CD4-positive, alpha-beta T cell (primary cell): Measurements from ENCODE around the gene ZNF79. TPM values are rescaled to one million over a fixed set of nuclear protein-coding genes. Genes with fewer than 3 reads are reported as not detected.

Source experiments
- ATAC-seq: fragments of 200-7000 bp; cut with Tn5 transposase; one replicate; pipeline ENCODE4 v1.10.0; 2022; ENCODE audit warnings: mild to moderate bottlenecking; ENCODE audit not compliant: poor library complexity
- CTCF ChIA-PET: fragments of 350-600 bp; sonication (Branson Sonifier 250); formaldehyde crosslinking; loops from one replicate; lab custom pipeline; 2021; ENCODE audit warnings: antibody characterized with exemption, inconsistent platforms; lab: Charles Lee
- POLR2A ChIA-PET: fragments of 350-600 bp; sonication (Branson Sonifier 250); formaldehyde crosslinking; loops from one replicate; lab custom pipeline; 2021; ENCODE audit warnings: antibody characterized with exemption, inconsistent platforms; lab: Charles Lee
- DNase-seq, 14 experiments: peaks; one replicate each; pipeline ENCODE4 v3.0.0-alpha.2; 2013 to 2020; ENCODE audit warnings: mixed read lengths in 2 of 14
- H3K27ac ChIP-seq, 2 donors: one replicate each; pipeline versions ENCODE4 v1.5.1 to v1.7.0; 2013; ENCODE audit warnings: low read length in 2 of 2, low read depth in 1 of 2, mild to moderate bottlenecking in 1 of 2
- H3K27me3 ChIP-seq, 2 experiments: 1 replicate in 1 of 2; 2 replicates in 1 of 2; pipeline versions ENCODE4 v1.6.1 to v1.7.0; 2013; ENCODE audit warnings: low read length in 2 of 2, control low read depth in 1 of 2, mild to moderate bottlenecking in 1 of 2, moderate library complexity in 1 of 2; ENCODE audit not compliant: insufficient read depth in 2 of 2, control insufficient read depth in 1 of 2
- H3K36me3 ChIP-seq: one replicate; pipeline ENCODE4 v1.6.1; 2013; ENCODE audit warnings: low read length, control low read depth; ENCODE audit not compliant: insufficient read depth
- H3K4me1 ChIP-seq: one replicate; pipeline ENCODE4 v1.6.1; 2013; ENCODE audit warnings: low read length, control low read depth; ENCODE audit not compliant: insufficient read depth
- H3K4me3 ChIP-seq: one replicate; pipeline ENCODE4 v1.5.1; 2013; ENCODE audit warnings: mild to moderate bottlenecking, low read length, moderate library complexity
- H3K9me3 ChIP-seq, 2 experiments: 1 replicate in 1 of 2; 2 replicates in 1 of 2; pipeline versions ENCODE4 v1.6.1 to v1.7.0; 2013; ENCODE audit warnings: low read length in 2 of 2, mild to moderate bottlenecking in 2 of 2, control low read depth in 1 of 2, moderate library complexity in 1 of 2; ENCODE audit not compliant: control insufficient read depth in 1 of 2, insufficient read depth in 1 of 2
- H3K27ac Mint-ChIP-seq: one replicate; pipeline ENCODE4 v1.8.0; 2020; ENCODE audit warnings: mixed read lengths
- H3K27me3 Mint-ChIP-seq: one replicate; pipeline ENCODE4 v1.8.0; 2021; ENCODE audit warnings: mixed read lengths
- H3K36me3 Mint-ChIP-seq: one replicate; pipeline ENCODE4 v1.8.0; 2021; ENCODE audit warnings: low read depth, mixed read lengths
- H3K4me1 Mint-ChIP-seq: one replicate; pipeline ENCODE4 v1.8.0; 2021; ENCODE audit warnings: low read depth, mixed read lengths
- H3K4me3 Mint-ChIP-seq: one replicate; pipeline ENCODE4 v1.8.0; 2020; ENCODE audit warnings: mild to moderate bottlenecking, mixed read lengths
- H3K9me3 Mint-ChIP-seq: one replicate; pipeline ENCODE4 v1.8.0; 2020; ENCODE audit warnings: mixed read lengths
- intact Hi-C, 2 experiments: fragments of 100-400 bp; cut with DNase I in 1 of 2; cut with micrococcal nuclease in 1 of 2; formaldehyde crosslinking; loops; one replicate each; pipeline versions ENCODE4 v1.15.1 to v1.9.0; 2023 to 2025; cut with DNase I, micrococcal nuclease
- total RNA-seq, 174 experiments: library from RNA in 2 of 174; stranded (reverse) in 2 of 174; gene quantifications; one replicate each; pipeline ENCODE4 v1.2.3 and lab custom pipeline; 2021 to 2026
- TF ChIP-seq, protein P1 (sequence below): fragments of 200-600 bp; IDR thresholded peaks from one replicate; pipeline ENCODE4 v1.8.0; 2022; ENCODE audit warnings: antibody characterized with exemption, mild to moderate bottlenecking

ZNF79 gene
- total RNA-seq, 2 experiments from 2014 or later, result 4.3 to 4.9 TPM

DNA sequence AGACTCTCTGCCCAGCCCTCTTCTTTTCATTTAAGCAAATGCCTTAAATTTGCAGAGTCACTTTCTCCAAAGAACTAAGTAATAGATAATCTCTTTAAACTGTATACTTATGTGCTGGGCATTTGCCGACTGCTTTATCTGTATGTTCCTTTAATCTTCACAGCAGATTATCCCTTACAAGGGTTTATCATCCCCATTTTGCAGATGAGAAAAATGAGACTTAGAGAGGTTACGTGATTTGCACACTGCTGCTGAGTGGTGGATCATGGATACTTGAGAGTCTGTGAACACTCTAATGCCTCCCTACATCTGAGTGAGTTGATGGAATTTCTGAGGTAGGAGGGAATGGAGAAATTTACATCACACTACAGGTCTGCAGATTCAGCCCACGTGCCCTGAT, 4.2 kb downstream of the ZNF79 start:
- H3K4me1 Mint-ChIP-seq, result peaks cover 46% of the 10 kb centered on the region
- ChIA-PET POLR2A (no interaction called here), CTCF (no interaction called here)
- intact Hi-C loops, result loop anchor here in 1 of 2 experiments (10.0 kb wide), 1 partner anchor 514 kb away; the partner anchor contains the start of gene RALGPS1
- peak in 1 of 14 experiments; percentile 0 for DNase-seq
- Histone ChIP-seq H3K4me1 (peaks cover 31% of the 10 kb centered on the region), H3K27me3 (no peaks in the 10 kb centered on the region), H3K9me3 (no peaks in the 10 kb centered on the region), H3K27ac (no peak overlapping the region), H3K36me3 (peaks cover 36% of the 10 kb centered on the region), H3K4me3 (no peak overlapping the region)
- TF ChIP-seq, protein P1, sequence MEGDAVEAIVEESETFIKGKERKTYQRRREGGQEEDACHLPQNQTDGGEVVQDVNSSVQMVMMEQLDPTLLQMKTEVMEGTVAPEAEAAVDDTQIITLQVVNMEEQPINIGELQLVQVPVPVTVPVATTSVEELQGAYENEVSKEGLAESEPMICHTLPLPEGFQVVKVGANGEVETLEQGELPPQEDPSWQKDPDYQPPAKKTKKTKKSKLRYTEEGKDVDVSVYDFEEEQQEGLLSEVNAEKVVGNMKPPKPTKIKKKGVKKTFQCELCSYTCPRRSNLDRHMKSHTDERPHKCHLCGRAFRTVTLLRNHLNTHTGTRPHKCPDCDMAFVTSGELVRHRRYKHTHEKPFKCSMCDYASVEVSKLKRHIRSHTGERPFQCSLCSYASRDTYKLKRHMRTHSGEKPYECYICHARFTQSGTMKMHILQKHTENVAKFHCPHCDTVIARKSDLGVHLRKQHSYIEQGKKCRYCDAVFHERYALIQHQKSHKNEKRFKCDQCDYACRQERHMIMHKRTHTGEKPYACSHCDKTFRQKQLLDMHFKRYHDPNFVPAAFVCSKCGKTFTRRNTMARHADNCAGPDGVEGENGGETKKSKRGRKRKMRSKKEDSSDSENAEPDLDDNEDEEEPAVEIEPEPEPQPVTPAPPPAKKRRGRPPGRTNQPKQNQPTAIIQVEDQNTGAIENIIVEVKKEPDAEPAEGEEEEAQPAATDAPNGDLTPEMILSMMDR, result no peak
- no peaks in the 10 kb centered on the region for H3K9me3 Mint-ChIP-seq
- H3K4me3 Mint-ChIP-seq, result peak overlapping the region; percentile 38
- no peaks in the 10 kb centered on the region for H3K27me3 Mint-ChIP-seq
- H3K27ac Mint-ChIP-seq, result no peak overlapping the region
- ATAC-seq, result no peak
- peaks cover 75% of the 10 kb centered on the region for H3K36me3 Mint-ChIP-seq

DNA sequence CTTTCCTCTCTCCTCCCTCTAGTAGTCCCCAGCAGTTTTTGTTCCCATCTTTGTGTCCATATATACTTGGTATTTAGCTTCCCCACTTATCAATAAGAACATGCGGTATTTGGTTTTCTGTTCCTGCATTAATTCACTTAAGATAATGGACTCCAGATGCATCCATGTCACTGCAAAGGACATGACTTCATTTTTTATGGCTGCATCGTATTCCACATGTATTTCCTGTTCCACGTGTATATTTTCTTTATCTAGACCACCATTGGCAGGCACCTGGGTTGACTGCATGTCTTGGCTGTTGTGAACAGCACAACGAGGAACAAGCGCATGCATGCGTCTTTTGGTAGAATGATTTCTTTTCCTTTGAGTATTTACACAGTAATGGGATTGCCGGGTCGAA, 6.2 kb downstream of the ZNF79 start:
- Mint-ChIP-seq H3K27me3 (no peaks in the 10 kb centered on the region), H3K4me1 (peaks cover 25% of the 10 kb centered on the region), H3K9me3 (no peaks in the 10 kb centered on the region), H3K36me3 (peaks cover 78% of the 10 kb centered on the region), H3K27ac (no peak overlapping the region), H3K4me3 (no peak overlapping the region)
- ChIA-PET CTCF (no interaction called here), POLR2A (no interaction called here)
- H3K27ac ChIP-seq, result no peak overlapping the region
- H3K4me3 ChIP-seq, result no peak overlapping the region
- peaks cover 55% of the 10 kb centered on the region for H3K36me3 ChIP-seq
- intact Hi-C loops, result no loop called here
- no peak for ATAC-seq
- DNase-seq, result peak in 1 of 14 experiments; percentile 0
- no peaks in the 10 kb centered on the region for H3K9me3 ChIP-seq
- H3K27me3 ChIP-seq, result no peaks in the 10 kb centered on the region
- peaks cover 18% of the 10 kb centered on the region for H3K4me1 ChIP-seq
- TF ChIP-seq, protein P1, result no peak

DNA sequence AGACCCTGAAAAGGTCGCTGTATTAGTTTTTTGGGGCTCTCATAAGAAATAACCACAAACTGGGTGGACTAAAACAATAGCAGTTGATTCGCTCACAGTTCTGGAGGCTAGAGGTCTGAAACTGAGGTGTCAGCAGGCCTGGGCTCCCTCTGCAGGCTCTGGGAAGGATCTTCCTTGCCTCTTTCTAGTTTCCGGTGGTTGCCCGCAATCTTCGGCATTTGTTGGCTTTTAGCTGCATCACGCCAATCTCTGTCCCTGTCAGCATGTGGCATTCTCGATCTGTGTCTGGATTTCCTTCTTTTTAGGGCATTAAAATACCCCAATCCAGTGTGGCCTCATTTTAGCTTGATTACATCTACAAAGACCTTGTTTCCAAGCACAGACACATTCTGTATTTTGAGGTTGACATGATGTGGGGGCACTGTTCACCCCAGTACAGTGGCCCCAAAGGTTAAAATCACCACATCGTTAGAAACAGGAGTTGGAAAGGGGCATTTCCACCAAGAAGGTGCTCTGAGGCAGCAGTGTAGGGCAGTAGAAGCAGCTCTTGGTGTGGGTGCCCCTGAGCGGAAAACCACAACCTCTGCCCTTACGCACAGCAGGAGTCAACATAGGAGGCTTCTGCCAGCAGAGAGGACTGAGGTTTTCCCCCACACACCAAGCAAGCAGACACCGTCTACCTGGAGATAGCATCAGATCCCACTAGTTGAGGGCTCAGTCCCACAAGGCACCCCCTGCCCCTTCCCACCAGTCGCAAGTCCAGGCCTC, 13.5 kb downstream of the ZNF79 start:
- H3K4me3 Mint-ChIP-seq, result no peak overlapping the region
- POLR2A ChIA-PET, result interaction anchor here (0.7 kb wide), 1 partner anchor 14 kb away, joined by 3 read pairs; the partner anchor contains the start of genes LRSAM1 and RPL12
- H3K27ac ChIP-seq, result no peak overlapping the region

More for the DNA sequence above, 13.5 kb downstream of the ZNF79 start:
- peaks cover 96% of the 10 kb centered on the region for H3K36me3 Mint-ChIP-seq
- H3K27me3 Mint-ChIP-seq, result no peaks in the 10 kb centered on the region
- no peaks in the 10 kb centered on the region for H3K9me3 Mint-ChIP-seq
- H3K36me3 ChIP-seq, result peaks cover 82% of the 10 kb centered on the region
- H3K9me3 ChIP-seq, result no peaks in the 10 kb centered on the region
- H3K4me3 ChIP-seq, result no peak overlapping the region
- CTCF ChIA-PET, result interaction anchor here (0.5 to 0.9 kb wide), 5 partner anchors 9 to 452 kb away, joined by 3 to 4 read pairs (median 3); no protein-coding TSS in a partner anchor
- intact Hi-C loops, result no loop called here
- DNase-seq, result peak in 7 of 14 experiments; percentile 4 to 63 (median 34)
- TF ChIP-seq, protein P1, result no peak
- peaks cover 15% of the 10 kb centered on the region for H3K4me1 Mint-ChIP-seq
- H3K27me3 ChIP-seq, result no peaks in the 10 kb centered on the region
- H3K4me1 ChIP-seq, result peaks cover 28% of the 10 kb centered on the region
- peak; percentile 83 for ATAC-seq
- H3K27ac Mint-ChIP-seq, result peak overlapping the region; percentile 63
